ENCODE results near the gene GLG1.
"Not testable (repeated sequence)": the region's sequence is repeated elsewhere in the genome, so short reads cannot be mapped to it uniquely, and the experiment has no call there.

GLG1 gene

GRCh38 chr16:74400238-74400637 is 206.7 kb downstream of the GLG1 start:
- DNase-seq: not testable (repeated sequence)

GRCh38 chr16:74398212-74398895 is 208.6 kb downstream of the GLG1 start:
- DNase-seq: not testable (repeated sequence)

All from effector CD4-positive, alpha-beta T cell (primary cell).